IMR-90 (cell line): ENCODE results near the gene ZCWPW1. TPM values are rescaled to one million over a fixed set of nuclear protein-coding genes. Genes with fewer than 3 reads are reported as not detected.

Experiments used
- ATAC-seq: fragments of 200-7000 bp; cut with Tn5 transposase; 2 replicates; pipeline ENCODE4 v1.9.1; 2020; ENCODE audit warnings: low read depth, mild to moderate bottlenecking, moderate library complexity
- BruUV-seq: library from RNA; stranded (reverse); fragments of 400-500 nt; replicated peaks from 2 replicates; lab custom pipeline; 2021; lab: Mats Ljungman, UMichigan
- CTCF ChIA-PET: fragments of 300-600 bp; formaldehyde crosslinking; extraction: SDS; loops from one replicate; lab custom pipeline; 2021; ENCODE audit warnings: antibody characterized with exemption; lab: Yijun Ruan, JAX
- POLR2A ChIA-PET: fragments of 300-600 bp; sonication (Branson Sonifier 250); formaldehyde crosslinking; loops from one replicate; lab custom pipeline; 2022; ENCODE audit warnings: antibody characterized with exemption; ENCODE audit not compliant: unreplicated experiment; lab: Charles Lee
- DNase-seq: peaks from one replicate; pipeline ENCODE4 v3.0.0; 2013
- H2AFZ ChIP-seq: replicated peaks from 2 replicates; pipeline ENCODE3; 2013; ENCODE audit warnings: low read length, mild to moderate bottlenecking; ENCODE audit not compliant: poor library complexity
- H2AK5ac ChIP-seq: 2 replicates; pipeline ENCODE4 v1.6.1; 2013; ENCODE audit warnings: low read depth, low read length, inconsistent platforms
- H2AK9ac ChIP-seq: replicated peaks from 2 replicates; pipeline ENCODE3; 2013; ENCODE audit warnings: mild to moderate bottlenecking, low read depth, low read length, moderate library complexity; ENCODE audit not compliant: poor library complexity
- H2BK120ac ChIP-seq: 2 replicates; pipeline ENCODE4 v1.6.1; 2013; ENCODE audit warnings: low read depth, low read length, inconsistent platforms
- H2BK15ac ChIP-seq: 3 replicates; pipeline ENCODE4 v1.6.1; 2013; ENCODE audit warnings: low read depth, low read length, inconsistent platforms
- H2BK20ac ChIP-seq: 2 replicates; pipeline ENCODE4 v1.6.1; 2013; ENCODE audit warnings: low read depth, mild to moderate bottlenecking, inconsistent platforms, low read length, moderate library complexity
- H2BK5ac ChIP-seq: 2 replicates; pipeline ENCODE4 v1.6.1; 2013; ENCODE audit warnings: mild to moderate bottlenecking, low read depth, low read length, inconsistent platforms; ENCODE audit not compliant: poor library complexity, severe bottlenecking
- H3K14ac ChIP-seq: replicated peaks from 2 replicates; pipeline ENCODE4 v1.6.1; 2013; ENCODE audit warnings: low read depth, low read length, inconsistent platforms
- H3K18ac ChIP-seq: 2 replicates; pipeline ENCODE4 v1.6.1; 2013; ENCODE audit warnings: low read depth, low read length, control low read depth
- H3K23ac ChIP-seq: 2 replicates; pipeline ENCODE4 v1.6.1; 2013; ENCODE audit warnings: low read depth, low read length, inconsistent platforms
- H3K27ac ChIP-seq: 2 replicates; pipeline ENCODE4 v1.5.1; 2013; ENCODE audit warnings: mild to moderate bottlenecking, control low read depth, low read length; ENCODE audit not compliant: insufficient read depth
- H3K27me3 ChIP-seq: 2 replicates; pipeline ENCODE4 v1.6.1; 2013; ENCODE audit warnings: low read length; ENCODE audit not compliant: control insufficient read depth, insufficient read depth
- H3K36me3 ChIP-seq: 2 replicates; pipeline ENCODE4 v1.6.1; 2013; ENCODE audit warnings: low read length, mixed read lengths; ENCODE audit not compliant: control insufficient read depth, insufficient read depth
- H3K4ac ChIP-seq: 2 replicates; pipeline ENCODE4 v1.6.1; 2013; ENCODE audit warnings: low read depth, low read length, inconsistent platforms
- H3K4me1 ChIP-seq: 2 replicates; pipeline ENCODE4 v1.6.1; 2013; ENCODE audit warnings: low read length, mixed read lengths; ENCODE audit not compliant: control insufficient read depth, insufficient read depth
- H3K4me2 ChIP-seq: 2 replicates; pipeline ENCODE4 v1.6.1; 2013; ENCODE audit warnings: low read depth, mild to moderate bottlenecking, control low read depth, low read length, moderate library complexity
- H3K4me3 ChIP-seq: 2 replicates; pipeline ENCODE4 v1.5.1; 2013; ENCODE audit warnings: low read depth, mild to moderate bottlenecking, control low read depth, low read length, moderate library complexity; ENCODE audit not compliant: insufficient read depth
- H3K56ac ChIP-seq: 2 replicates; pipeline ENCODE4 v1.6.1; 2013; ENCODE audit warnings: low read length, inconsistent platforms; ENCODE audit not compliant: insufficient read depth; ENCODE audit errors: extremely low read depth
- H3K79me1 ChIP-seq, 2 experiments: 2 replicates each; pipeline ENCODE4 v1.6.1; 2013; ENCODE audit warnings: low read length in 2 of 2, inconsistent platforms in 1 of 2, low read depth in 1 of 2
- H3K9ac ChIP-seq: 2 replicates; pipeline ENCODE4 v1.6.1; 2013; ENCODE audit warnings: low read depth, low read length, control low read depth
- H3K9me1 ChIP-seq: 2 replicates; pipeline ENCODE4 v1.6.1; 2013; ENCODE audit warnings: low read length, inconsistent platforms; ENCODE audit not compliant: insufficient read depth
- H3K9me3 ChIP-seq: 2 replicates; pipeline ENCODE4 v1.6.1; 2013; ENCODE audit warnings: low read length; ENCODE audit not compliant: control insufficient read depth, insufficient read depth
- H4K20me1 ChIP-seq: 2 replicates; pipeline ENCODE4 v1.6.1; 2013; ENCODE audit warnings: low read length, inconsistent platforms; ENCODE audit not compliant: insufficient read depth
- H4K5ac ChIP-seq: 2 replicates; pipeline ENCODE4 v1.6.1; 2013; ENCODE audit warnings: mild to moderate bottlenecking, low read depth, low read length, control low read depth
- H4K8ac ChIP-seq, 2 experiments: 2 replicates each; pipeline ENCODE4 v1.6.1; 2013; ENCODE audit warnings: low read depth in 2 of 2, low read length in 2 of 2, control low read depth in 1 of 2, inconsistent platforms in 1 of 2
- H4K91ac ChIP-seq: 2 replicates; pipeline ENCODE4 v1.6.1; 2013; ENCODE audit warnings: low read depth, low read length, inconsistent platforms; ENCODE audit not compliant: insufficient read depth
- CHD1 ChIP-seq: IDR thresholded peaks from 2 replicates; pipeline ENCODE4 v1.6.1; 2012; ENCODE audit warnings: low read depth, low read length, improper control_type of control experiment
- NFE2L2 ChIP-seq: fragments of 150-350 bp; IDR thresholded peaks from 2 replicates; pipeline ENCODE4 v1.6.1; 2016; ENCODE audit warnings: low read depth, mild to moderate bottlenecking, low read length
- WGBS, 2 experiments: methylation state at CpG; one replicate each; pipeline versions ENCODE4 v1.1.5 to v1.1.7; 2013; ENCODE audit warnings: missing lambda C conversion rate in 2 of 2; ENCODE audit not compliant: insufficient read length in 1 of 2; ENCODE audit errors: extremely low coverage in 2 of 2; 5-methylcytosine and 5-hydroxymethylcytosine counted together
- dilution Hi-C: fragments of 300-500 bp; cut with HindIII; formaldehyde crosslinking; loops from one replicate; pipeline ENCODE4 v1.14.3; 2018; ENCODE audit warnings: low sequenced_read_pairs; ENCODE audit not compliant: unreplicated experiment
- in situ Hi-C: fragments of 300-500 bp; cut with MboI; formaldehyde crosslinking; loops from 3 replicates; pipeline ENCODE4 v1.14.3; 2019; ENCODE audit warnings: low sequenced_read_pairs, inconsistent platforms, mixed read lengths
- intact Hi-C: fragments of 100-400 bp; cut with micrococcal nuclease; formaldehyde crosslinking; loops from 2 replicates; pipeline ENCODE4 v1.10.0; 2022
- polyA plus RNA-seq, 3 experiments: library from polyadenylated mRNA; depleted of rRNA; stranded (reverse); fragments of >200 nt; gene quantifications; 2 replicates each; pipeline ENCODE4 v1.2.3, GENCODE V29; 2012; ENCODE audit warnings: low replicate concordance in 1 of 3
- total RNA-seq: library from RNA; depleted of rRNA; stranded (reverse); fragments of >200 nt; gene quantifications from 2 replicates; pipeline ENCODE4 v1.2.3, GENCODE V29; 2012; rRNA removed

The ZCWPW1 gene
- total and polyA plus RNA-seq, 2 of the 4 experiments (the other 2 are of a cell fraction): 0.72 to 1.3 TPM

- H3K27me3 ChIP-seq: no peaks in the 10 kb centered on the region
- no peak overlapping the region for H4K8ac ChIP-seq
- H2BK5ac ChIP-seq: no peak overlapping the region
- H3K27ac ChIP-seq: no peak overlapping the region
- H3K79me1 ChIP-seq: peaks cover 12 to 23% of the 10 kb centered on the region in 2 experiments; a peak in 3 of 4 replicates
- H3K23ac ChIP-seq: no peak overlapping the region
- BruUV-seq: no TSS peak
- H3K36me3 ChIP-seq: peaks cover 74% of the 10 kb centered on the region
- no peak overlapping the region for H3K4me3 ChIP-seq
- TF ChIP-seq CHD1 (no peak), NFE2L2 (no peak)
- H3K18ac ChIP-seq: no peak overlapping the region
- in situ Hi-C loops (no loop called here), dilution Hi-C loops (no loop called here), intact Hi-C loops (no loop called here)
- no peak overlapping the region for H2BK20ac ChIP-seq
- WGBS, 2 experiments: 100% methylated on average over 1 of the region's 6 CpGs; no CpG with 5 or more reads in 1 of the 2 experiments
- POLR2A ChIA-PET: no interaction called here
- H3K9me1 ChIP-seq: no peaks in the 10 kb centered on the region
- H2BK15ac ChIP-seq: no peak overlapping the region
- ATAC-seq: no peak
- H3K14ac ChIP-seq: no peak overlapping the region
- no peak for DNase-seq
- H3K9ac ChIP-seq: no peak overlapping the region
- H2AFZ ChIP-seq: no peak overlapping the region
- H2AK9ac ChIP-seq: no peak overlapping the region
- no peaks in the 10 kb centered on the region; the same call in 1 of the 2 replicates for H4K20me1 ChIP-seq
- H2BK120ac ChIP-seq: no peak overlapping the region
- H3K56ac ChIP-seq: no peak overlapping the region
- no peak overlapping the region for H4K91ac ChIP-seq
- H3K4ac ChIP-seq: no peak overlapping the region
- no peaks in the 10 kb centered on the region for H3K9me3 ChIP-seq
- H3K4me2 ChIP-seq: no peak overlapping the region
- CTCF ChIA-PET: no interaction called here
- no peak overlapping the region for H4K5ac ChIP-seq
- H3K4me1 ChIP-seq: no peaks in the 10 kb centered on the region
- no peak overlapping the region for H2AK5ac ChIP-seq
Observed at GRCh38 chr7:100351657-100352058, 76.8 kb downstream of the ZCWPW1 start.

Other genes starting within 250 kb of the ZCWPW1 start
- gene PVRIG, start 208.8 kb downstream of the ZCWPW1 start, total RNA-seq: not detected in 2 replicates
- not detected in 2 replicates for gene PVRIG, start 208.8 kb downstream of the ZCWPW1 start, polyA plus RNA-seq (2012; rRNA removed)
- gene SPDYE3, start 121.0 kb downstream of the ZCWPW1 start, total RNA-seq: not detected in 2 replicates
- not detected in 2 replicates for gene SPDYE3, start 121.0 kb downstream of the ZCWPW1 start, polyA plus RNA-seq (2012; rRNA removed)
- gene PILRB, start 70.6 kb downstream of the ZCWPW1 start, total RNA-seq: 3.3 and 3.4 TPM in 2 replicates
- 22.1 and 22.2 TPM in 2 replicates for gene PILRB, start 70.6 kb downstream of the ZCWPW1 start, polyA plus RNA-seq (2012; rRNA removed)
- not detected in 2 replicates for gene PILRA, start 55.2 kb downstream of the ZCWPW1 start, total RNA-seq
- gene PILRA, start 55.2 kb downstream of the ZCWPW1 start, polyA plus RNA-seq (2012; rRNA removed): 0.13 and 0.56 TPM in 2 replicates
- 20.3 and 22.9 TPM in 2 replicates for gene MEPCE, start 1.1 kb upstream of the ZCWPW1 start, total RNA-seq
- 17.6 and 18.2 TPM in 2 replicates for gene MEPCE, start 1.1 kb upstream of the ZCWPW1 start, polyA plus RNA-seq (2012; rRNA removed)
- 5.6 and 7.8 TPM in 2 replicates for gene PPP1R35, start 7.8 kb upstream of the ZCWPW1 start, total RNA-seq
- gene PPP1R35, start 7.8 kb upstream of the ZCWPW1 start, polyA plus RNA-seq (2012; rRNA removed): 25.5 and 36.7 TPM in 2 replicates
- gene SPACDR, start 35.6 kb upstream of the ZCWPW1 start, total RNA-seq: 0.54 and 1.1 TPM in 2 replicates
- gene SPACDR, start 35.6 kb upstream of the ZCWPW1 start, polyA plus RNA-seq (2012; rRNA removed): 1.3 and 2.1 TPM in 2 replicates
- 9.3 and 10.0 TPM in 2 replicates for gene TSC22D4, start 50.5 kb upstream of the ZCWPW1 start, total RNA-seq
- 29.9 and 32.4 TPM in 2 replicates for gene TSC22D4, start 50.5 kb upstream of the ZCWPW1 start, polyA plus RNA-seq (2012; rRNA removed)
- 0.18 and 0.28 TPM in 2 replicates for gene NYAP1, start 55.2 kb upstream of the ZCWPW1 start, total RNA-seq
- gene NYAP1, start 55.2 kb upstream of the ZCWPW1 start, polyA plus RNA-seq (2012; rRNA removed): 1.3 and 1.5 TPM in 2 replicates
- 3.0 and 4.2 TPM in 2 replicates for gene AGFG2, start 110.5 kb upstream of the ZCWPW1 start, total RNA-seq
- gene AGFG2, start 110.5 kb upstream of the ZCWPW1 start, polyA plus RNA-seq (2012; rRNA removed): 10.0 and 14.2 TPM in 2 replicates
- gene SAP25, start 145.2 kb upstream of the ZCWPW1 start, total RNA-seq: not detected in 2 replicates
- gene SAP25, start 145.2 kb upstream of the ZCWPW1 start, polyA plus RNA-seq (2012; rRNA removed): 1.8 and 2.3 TPM in 2 replicates
- 5.0 and 6.1 TPM in 2 replicates for gene LRCH4, start 157.4 kb upstream of the ZCWPW1 start, total RNA-seq
- 41.3 and 42.2 TPM in 2 replicates for gene LRCH4, start 157.4 kb upstream of the ZCWPW1 start, polyA plus RNA-seq (2012; rRNA removed)
- 0.28 and 0.54 TPM in 2 replicates for gene FBXO24, start 157.6 kb upstream of the ZCWPW1 start, total RNA-seq
- gene FBXO24, start 157.6 kb upstream of the ZCWPW1 start, polyA plus RNA-seq (2012; rRNA removed): 0.29 and 0.43 TPM in 2 replicates
- 22.6 and 25.6 TPM in 2 replicates for gene PCOLCE, start 173.7 kb upstream of the ZCWPW1 start, total RNA-seq
- 364 and 385 TPM in 2 replicates for gene PCOLCE, start 173.7 kb upstream of the ZCWPW1 start, polyA plus RNA-seq (2012; rRNA removed)
- gene MOSPD3, start 183.8 kb upstream of the ZCWPW1 start, total RNA-seq: 2.2 and 2.3 TPM in 2 replicates
- 23.2 and 30.0 TPM in 2 replicates for gene MOSPD3, start 183.8 kb upstream of the ZCWPW1 start, polyA plus RNA-seq (2012; rRNA removed)
- gene TFR2, start 212.8 kb upstream of the ZCWPW1 start, total RNA-seq: under 0.01 and 0.18 TPM in 2 replicates
- 0.24 and 0.50 TPM in 2 replicates for gene TFR2, start 212.8 kb upstream of the ZCWPW1 start, polyA plus RNA-seq (2012; rRNA removed)
- not detected in 2 replicates for gene ACTL6B, start 227.7 kb upstream of the ZCWPW1 start, total RNA-seq
- gene ACTL6B, start 227.7 kb upstream of the ZCWPW1 start, polyA plus RNA-seq (2012; rRNA removed): not detected in 2 replicates
- 62.0 and 67.5 TPM in 2 replicates for gene GNB2, start 245.0 kb upstream of the ZCWPW1 start, total RNA-seq
- gene GNB2, start 245.0 kb upstream of the ZCWPW1 start, polyA plus RNA-seq (2012; rRNA removed): 245 and 279 TPM in 2 replicates